Stomach (tissue), 9 donors: Measurements from ENCODE around the gene ESPN. TPM values are rescaled to one million over a fixed set of nuclear protein-coding genes. Genes with fewer than 3 reads are reported as not detected.

Experiments
- DNase-seq, 2 donors: peaks; one replicate each; pipeline versions ENCODE4 v3.0.0 to v3.0.0-alpha.2; 2013 to 2019
- H3K27ac ChIP-seq, 5 donors: fragments of 200-600 bp in 4 of 5; sonication (generic) in 4 of 5; one replicate each; pipeline ENCODE4 v1.5.1; 2013 to 2019; ENCODE audit warnings: mild to moderate bottlenecking in 1 of 5, moderate library complexity in 1 of 5
- H3K27me3 ChIP-seq, 3 donors: fragments of 200-600 bp; sonication (generic); one replicate each; pipeline ENCODE4 v1.5.1; 2017 to 2019; ENCODE audit warnings: mixed run types in 1 of 3
- H3K36me3 ChIP-seq, 4 donors: fragments of 200-600 bp; sonication (generic); 1 replicate in 3 of 4; 2 replicates in 1 of 4; pipeline ENCODE4 v1.5.1; 2016 to 2019
- H3K4me1 ChIP-seq, 4 donors: fragments of 200-600 bp; sonication (generic); one replicate each; pipeline ENCODE4 v1.5.1; 2016 to 2019
- H3K4me3 ChIP-seq, 4 donors: fragments of 200-600 bp; sonication (generic) in 3 of 4; one replicate each; pipeline ENCODE4 v1.5.1; 2016 to 2019; ENCODE audit warnings: mild to moderate bottlenecking in 1 of 4
- H3K9me3 ChIP-seq, 4 donors: fragments of 200-600 bp; sonication (generic); one replicate each; pipeline ENCODE4 v1.5.1; 2016 to 2019
- CTCF ChIP-seq, 7 experiments: fragments of 450-650 bp in 4 of 7; fragments of 200-600 bp in 3 of 7; sonication (generic) in 3 of 7; IDR thresholded peaks; one replicate each; pipeline ENCODE4 v1.5.1; 2016 to 2019; ENCODE audit warnings: antibody characterized with exemption in 7 of 7, control low read depth in 2 of 7, mild to moderate bottlenecking in 1 of 7
- EP300 ChIP-seq: sonication (generic); formaldehyde crosslinking; IDR thresholded peaks from one replicate; pipeline ENCODE4 v1.6.1; 2017; ENCODE audit warnings: antibody characterized with exemption
- POLR2A ChIP-seq, 4 donors: fragments of 450-650 bp; IDR thresholded peaks; one replicate each; pipeline ENCODE4 v1.6.1; 2016; ENCODE audit warnings: antibody characterized with exemption in 4 of 4, control low read depth in 2 of 4, mild to moderate bottlenecking in 1 of 4, moderate library complexity in 1 of 4
- POLR2AphosphoS5 ChIP-seq, 3 donors: sonication (generic); formaldehyde crosslinking; IDR thresholded peaks; one replicate each; pipeline ENCODE4 v1.6.1; 2016; ENCODE audit warnings: antibody characterized with exemption in 3 of 3
- WGBS, 5 donors: extraction: QIAGEN DNeasy Blood & Tissue Kit in 3 of 5; methylation state at CpG; one replicate each; pipeline versions ENCODE4 v1.1.5 to v1.1.7; 2013 to 2018; 5-methylcytosine and 5-hydroxymethylcytosine counted together
- intact Hi-C: fragments of 100-400 bp; cut with DNase I; formaldehyde crosslinking; loops from one replicate; pipeline ENCODE4 v1.15.1; 2023; ENCODE audit warnings: low total_unique reads
- polyA plus RNA-seq, 3 donors: library from polyadenylated mRNA; stranded (reverse); fragments of 200-250 nt; gene quantifications; one replicate each; pipeline ENCODE4 v1.2.3, GENCODE V29; 2013
- total RNA-seq, 5 donors: library from RNA; depleted of rRNA; stranded (reverse); fragments of >200 nt; gene quantifications; one replicate each; pipeline versions ENCODE4 v1.1.0 to v1.2.3, GENCODE V29; 2014 to 2016
- donor health status: healthy with polysubstance abuse.
- donor health status: Bipolar disorder and iron deficiency.
- donor health status: healthy.

The ESPN gene
- total and polyA plus RNA-seq, 8 donors, result 1.5 to 68.4 (median 4.8) TPM; not detected in 2

GRCh38 chr1:6467744-6468688, 43.4 kb downstream of the ESPN start:
- Histone ChIP-seq H3K36me3 (peaks cover 3 to 55% (median 42%) of the 10 kb centered on the region in 4 donors), H3K4me3 (no peak overlapping the region), H3K27ac (no peak overlapping the region), H3K4me1 (peaks cover 0 to 18% (median 11%) of the 10 kb centered on the region in 4 donors), H3K9me3 (no peaks in the 10 kb centered on the region), H3K27me3 (peaks cover 0 to 35% (median 11%) of the 10 kb centered on the region in 3 donors)
- TF ChIP-seq POLR2A (IDR thresholded peaks at IDR 0.05), result no peak
- no peak for TF ChIP-seq CTCF (IDR thresholded peaks at IDR 0.05)
- TF ChIP-seq EP300, result no peak
- TF ChIP-seq POLR2AphosphoS5 (IDR thresholded peaks at IDR 0.05), result no peak
- no peak for DNase-seq
- intact Hi-C loops, result no loop called here
- WGBS, 5 donors, result 90 to 95% (median 92%) methylated on average over 20 to 30 of the region's 30 CpGs

GRCh38 chr1:6468729-6469461, 44.3 kb downstream of the ESPN start:
- intact Hi-C loops, result no loop called here
- Histone ChIP-seq H3K27ac (no peak overlapping the region), H3K4me1 (peaks cover 0 to 18% (median 11%) of the 10 kb centered on the region in 4 donors), H3K36me3 (peaks cover 3 to 54% (median 44%) of the 10 kb centered on the region in 4 donors), H3K27me3 (peaks cover 0 to 34% (median 11%) of the 10 kb centered on the region in 3 donors), H3K9me3 (no peaks in the 10 kb centered on the region), H3K4me3 (no peak overlapping the region)
- WGBS, 5 donors, result 90 to 98% (median 92%) methylated on average over 13 of the region's 13 CpGs
- no peak for DNase-seq
- no peak for TF ChIP-seq EP300

DNA sequence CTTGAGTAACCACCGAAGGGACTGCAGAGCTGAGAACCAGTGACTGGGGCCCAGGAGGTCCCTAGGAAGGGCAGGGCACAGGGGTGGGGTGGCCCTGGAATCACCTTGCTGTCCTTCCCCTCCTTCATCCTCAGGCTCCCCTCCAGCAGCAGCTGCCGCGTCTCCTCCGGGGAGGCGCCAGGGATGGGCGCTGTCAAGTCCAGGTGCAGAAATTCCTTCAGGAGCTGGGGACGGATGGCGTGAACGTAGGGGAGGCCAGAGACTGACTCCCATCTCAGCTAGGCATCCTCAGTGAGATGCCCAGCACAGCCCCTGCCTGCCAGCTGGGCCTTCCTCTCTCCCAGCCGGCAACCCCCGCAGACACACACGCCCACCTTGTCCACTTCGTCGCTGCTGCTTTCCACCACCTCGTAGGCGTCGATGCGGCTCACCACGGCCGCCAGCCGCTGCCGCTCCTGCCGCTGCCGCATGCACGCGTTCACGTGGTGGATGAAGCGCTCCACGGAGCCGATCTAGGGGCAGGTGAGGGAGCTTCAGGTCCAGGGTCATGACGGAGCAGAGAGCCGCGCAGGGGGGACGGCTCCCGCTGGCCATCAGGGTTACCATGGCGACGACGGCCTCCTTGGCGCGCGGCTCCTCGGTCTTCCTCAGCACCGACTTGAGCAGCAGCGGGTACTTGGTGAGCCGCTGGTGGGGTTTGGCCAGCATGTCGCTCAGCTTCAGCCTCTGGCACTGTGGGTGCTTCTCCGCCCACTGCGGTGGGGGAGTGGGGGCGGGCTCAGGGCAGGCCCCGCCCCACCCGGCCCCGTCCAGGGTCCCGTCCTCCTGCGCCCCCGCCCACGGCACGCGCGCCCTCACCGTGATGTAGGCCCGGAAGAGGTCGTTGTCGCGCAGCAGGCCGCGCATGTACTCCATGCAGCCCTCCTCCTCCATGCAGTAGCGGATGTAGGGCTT, 45.8 kb downstream of the ESPN start:
- H3K36me3 ChIP-seq, result peaks cover 3 to 54% (median 47%) of the 10 kb centered on the region in 4 donors
- intact Hi-C loops, result no loop called here
- WGBS, 5 donors, result 78 to 89% (median 82%) methylated on average over 48 to 67 of the region's 67 CpGs
- H3K4me3 ChIP-seq, result peak overlapping the region; percentile 27 to 49 (median 30)
- peaks cover 0 to 14% (median 10%) of the 10 kb centered on the region in 4 donors for H3K4me1 ChIP-seq
- TF ChIP-seq POLR2A (IDR thresholded peaks at IDR 0.05) (no peak), CTCF (IDR thresholded peaks at IDR 0.05) (no peak), POLR2AphosphoS5 (IDR thresholded peaks at IDR 0.05) (no peak), EP300 (no peak)
- peak overlapping the region in 2 of 5 donors; percentile 87 for H3K27ac ChIP-seq
- no peak for DNase-seq
- no peaks in the 10 kb centered on the region for H3K9me3 ChIP-seq
- H3K27me3 ChIP-seq, result peaks cover 0 to 21% (median 7%) of the 10 kb centered on the region in 3 donors

DNA sequence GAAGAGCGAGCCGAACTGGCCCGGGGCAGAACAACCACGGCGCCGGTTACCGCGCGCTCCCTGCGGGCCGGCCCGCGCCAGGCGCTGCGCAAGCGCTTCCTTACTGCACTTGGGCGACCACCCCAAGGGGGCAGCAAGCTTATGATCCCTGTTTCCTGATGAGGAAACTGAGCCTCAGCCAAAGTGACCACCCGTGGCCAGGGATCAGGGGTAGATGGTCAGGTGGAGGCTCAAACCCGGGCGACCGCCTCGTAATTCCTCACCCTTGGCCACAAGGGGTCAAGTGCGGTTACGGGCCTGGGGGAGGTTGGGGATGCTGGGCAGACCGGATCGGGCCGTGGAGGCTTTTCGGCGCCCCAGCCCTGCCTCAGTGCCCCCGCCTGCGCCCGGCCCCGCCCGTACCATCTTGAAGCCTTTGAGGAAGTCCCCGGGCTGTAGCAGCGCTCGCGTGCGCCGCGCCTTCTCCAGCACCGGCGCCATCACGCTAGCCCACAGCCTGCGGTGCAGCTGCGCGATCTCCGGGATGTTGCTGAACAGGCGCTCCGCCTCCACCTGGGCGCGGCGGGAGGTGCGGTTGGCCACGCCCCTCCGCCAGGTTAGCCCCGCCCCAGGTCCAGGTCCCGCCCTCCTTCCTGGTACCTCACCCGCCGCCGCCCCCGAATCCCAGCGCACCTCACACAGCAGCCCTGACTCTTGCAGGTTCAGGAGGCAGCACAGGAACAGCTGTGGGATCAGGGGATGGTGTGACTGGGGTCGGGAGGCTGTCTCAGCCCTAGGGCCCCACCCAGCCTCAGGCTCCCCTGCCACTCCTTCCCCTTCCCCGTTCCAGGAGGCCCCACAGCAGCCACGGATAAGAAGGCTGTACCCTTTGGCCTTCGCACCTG, 46.8 kb downstream of the ESPN start:
- peak; percentile 86 to 89 for DNase-seq
- Histone ChIP-seq H3K4me3 (peak overlapping the region; percentile 27 to 49 (median 30)), H3K27ac (peak overlapping the region; percentile 81 to 87 (median 87)), H3K36me3 (peaks cover 3 to 54% (median 47%) of the 10 kb centered on the region in 4 donors), H3K27me3 (peaks cover 0 to 11% (median 0%) of the 10 kb centered on the region in 3 donors), H3K4me1 (peaks cover 0 to 22% (median 11%) of the 10 kb centered on the region in 4 donors), H3K9me3 (no peaks in the 10 kb centered on the region)
- WGBS, 5 donors, result 50 to 66% (median 53%) methylated on average over 27 to 67 of the region's 67 CpGs
- no peak for TF ChIP-seq EP300
- peak in 2 of 3 donors; percentile 38 to 72 for TF ChIP-seq POLR2AphosphoS5 (IDR thresholded peaks at IDR 0.05)
- intact Hi-C loops, result no loop called here
